H1 (cell line): ENCODE measurements around the gene CMTM2. TPM values are rescaled to one million over a fixed set of nuclear protein-coding genes. Genes with fewer than 3 reads are reported as not detected.

Source experiments
- CEBPB ChIP-seq: IDR thresholded peaks from 2 replicates; pipeline ENCODE4 v1.6.1; 2012; ENCODE audit warnings: low read depth, low read length
- CHD7 ChIP-seq: fragments of 300-600 bp; sonication (generic); IDR thresholded peaks from 2 replicates; pipeline ENCODE4 v1.7.1; 2012; ENCODE audit warnings: low read length, moderate library complexity, mild to moderate bottlenecking, inconsistent platforms; ENCODE audit not compliant: insufficient replicate concordance
- CREB1 ChIP-seq: IDR thresholded peaks from 2 replicates; pipeline ENCODE4 v1.6.1; 2012; ENCODE audit warnings: inconsistent platforms
- GTF2F1 ChIP-seq: IDR thresholded peaks from 2 replicates; pipeline ENCODE4 v1.6.1; 2012; ENCODE audit warnings: low read depth, low read length, improper control_type of control experiment, borderline replicate concordance
- MAFK ChIP-seq: IDR thresholded peaks from 2 replicates; pipeline ENCODE4 v1.6.1; 2012; ENCODE audit warnings: low read depth, mild to moderate bottlenecking, improper control_type of control experiment, low read length
- NANOG ChIP-seq: IDR thresholded peaks from 2 replicates; pipeline ENCODE4 v1.6.1; 2011; ENCODE audit warnings: low read length, low read depth, mild to moderate bottlenecking, inconsistent platforms; ENCODE audit not compliant: insufficient read depth, poor library complexity, severe bottlenecking
- RBBP5 ChIP-seq: IDR thresholded peaks from 2 replicates; pipeline ENCODE4 v1.7.1; 2012; ENCODE audit warnings: low read depth, mild to moderate bottlenecking, inconsistent platforms, low read length, moderate library complexity, borderline replicate concordance
- RNF2 ChIP-seq: fragments of 200-900, 300-1000 bp; sonication (generic); IDR thresholded peaks from 2 replicates; pipeline ENCODE4 v1.7.1; 2016; ENCODE audit warnings: borderline replicate concordance, low read depth, mild to moderate bottlenecking, antibody characterized with exemption, low read length; ENCODE audit not compliant: poor library complexity, severe bottlenecking; ENCODE audit errors: missing control alignments
- SAP30 ChIP-seq: fragments of 300-600 bp; sonication (generic); IDR thresholded peaks from 2 replicates; pipeline ENCODE4 v1.7.1; 2012; ENCODE audit warnings: low read length, moderate library complexity, mild to moderate bottlenecking, inconsistent platforms; ENCODE audit not compliant: insufficient read depth, insufficient replicate concordance
- SIN3A ChIP-seq, 2 experiments: IDR thresholded peaks in 1 of 2; conservative IDR thresholded peaks in 1 of 2; 2 replicates each; pipeline ENCODE4 v1.6.1; 2011 to 2012; ENCODE audit warnings: low read length in 2 of 2, improper control_type of control experiment in 1 of 2, low read depth in 1 of 2, mild to moderate bottlenecking in 1 of 2
- SP4 ChIP-seq: IDR thresholded peaks from 2 replicates; pipeline ENCODE4 v1.6.1; 2012; ENCODE audit warnings: low read length, inconsistent platforms
- TCF12 ChIP-seq: IDR thresholded peaks from 2 replicates; pipeline ENCODE4 v1.6.1; 2011; ENCODE audit warnings: low read depth, mild to moderate bottlenecking, low read length
- polyA plus RNA-seq, 7 experiments: library from polyadenylated mRNA; depleted of rRNA in 3 of 7; stranded (reverse) in 5 of 7; unstranded in 2 of 7; fragments of >200 nt in 5 of 7; fragments of 200-250 nt in 2 of 7; gene quantifications; 1 replicate in 5 of 7; 2 replicates in 1 of 7; 4 replicates in 1 of 7; pipeline versions ENCODE4 v1.2.1 to v1.2.3, GENCODE V29; 2011 to 2013; ENCODE audit warnings: missing spikeins in 2 of 7, mixed read lengths in 2 of 7
- total RNA-seq: library from RNA; stranded (reverse); fragmentation: NEBNext Ultra II Directional; extraction: Animal tissue kit (Norgen Biotek cat#: 25700); gene quantifications from 2 replicates; pipeline ENCODE4 v1.2.1, GENCODE V29; 2021

Gene CMTM2
- total and polyA plus RNA-seq, 2 of the 8 experiments (the other 6 are each of a cell fraction or from before 2014, with no cell fraction given) = not detected

- TF ChIP-seq CHD7 (no peak), RBBP5 (no peak), NANOG (no peak), CEBPB (no peak), SIN3A (conservative IDR thresholded peaks at IDR 0.05 in 1 of 2, IDR thresholded peaks at IDR 0.05 in 1 of 2; ENCODE audit: low read depth in 1 of 2, low read length in 2 of 2) (no peak), SAP30 (no peak), RNF2 (no peak), CREB1 (no peak), GTF2F1 (no peak), MAFK (no peak), SP4 (no peak), TCF12 (no peak)
These were observed 58.5 kb downstream of the CMTM2 start (continued) for GRCh38 chr16:66637806-66638205.
